ENCODE measurements around the gene RABGAP1L.
"Not testable (repeated sequence)": the region's sequence is repeated elsewhere in the genome, so short reads cannot be mapped to it uniquely, and the experiment has no call there.

Gene RABGAP1L

GRCh38 chr1:174639461-174639860, 480.1 kb downstream of the RABGAP1L start:
- Mint-ChIP-seq H3K9me3 (no peaks in the 10 kb centered on the region), H3K27ac (no peak overlapping the region), H3K36me3 (ENCODE audit: low read depth) (peaks cover 3% of the 10 kb centered on the region), H3K4me3 (no peak overlapping the region), H3K4me1 (no peaks in the 10 kb centered on the region), H3K27me3 (ENCODE audit: low read depth) (no peaks in the 10 kb centered on the region)
- no peak for TF ChIP-seq CTCF (IDR thresholded peaks at IDR 0.05; ENCODE audit: unreplicated experiment in 3 of 3)

- H3K4me3 Mint-ChIP-seq = no peak overlapping the region
- H3K27me3 Mint-ChIP-seq (ENCODE audit: low read depth) = no peaks in the 10 kb centered on the region
- no peak overlapping the region for H3K27ac Mint-ChIP-seq
- no peaks in the 10 kb centered on the region for H3K9me3 Mint-ChIP-seq
- no peaks in the 10 kb centered on the region for H3K4me1 Mint-ChIP-seq
- H3K36me3 Mint-ChIP-seq (ENCODE audit: low read depth) = peaks cover 3% of the 10 kb centered on the region
- TF ChIP-seq CTCF (IDR thresholded peaks at IDR 0.05; ENCODE audit: unreplicated experiment in 3 of 3) = no peak
Observed at GRCh38 chr1:174640783-174641182, 481.5 kb downstream of the RABGAP1L start.

- no peaks in the 10 kb centered on the region for H3K27me3 Mint-ChIP-seq (ENCODE audit: low read depth)
- TF ChIP-seq CTCF (IDR thresholded peaks at IDR 0.05; ENCODE audit: unreplicated experiment in 3 of 3) = no peak
- H3K36me3 Mint-ChIP-seq (ENCODE audit: low read depth) = peaks cover 3% of the 10 kb centered on the region
- no peaks in the 10 kb centered on the region for H3K4me1 Mint-ChIP-seq
- H3K27ac Mint-ChIP-seq = no peak overlapping the region
- H3K4me3 Mint-ChIP-seq = no peak overlapping the region
- H3K9me3 Mint-ChIP-seq = peaks cover 6% of the 10 kb centered on the region
Observed at GRCh38 chr1:174642393-174642792, 483.1 kb downstream of the RABGAP1L start.

GRCh38 chr1:174643206-174643605, 483.9 kb downstream of the RABGAP1L start:
- H3K36me3 Mint-ChIP-seq (ENCODE audit: low read depth) = no peaks in the 10 kb centered on the region
- H3K4me3 Mint-ChIP-seq = no peak overlapping the region
- peaks cover 11% of the 10 kb centered on the region for H3K9me3 Mint-ChIP-seq

GRCh38 chr1:174649572-174649971, 490.3 kb downstream of the RABGAP1L start:
- not testable (repeated sequence) for H3K4me3 Mint-ChIP-seq; H3K27ac Mint-ChIP-seq; H3K4me1 Mint-ChIP-seq; H3K36me3 Mint-ChIP-seq (ENCODE audit: low read depth); H3K27me3 Mint-ChIP-seq (ENCODE audit: low read depth)
- H3K9me3 Mint-ChIP-seq = peaks cover 27% of the 10 kb centered on the region

More at GRCh38 chr1:174643206-174643605, 483.9 kb downstream of the RABGAP1L start:
- H3K4me1 Mint-ChIP-seq = no peaks in the 10 kb centered on the region
- TF ChIP-seq CTCF (IDR thresholded peaks at IDR 0.05; ENCODE audit: unreplicated experiment in 3 of 3) = no peak
- H3K27me3 Mint-ChIP-seq (ENCODE audit: low read depth) = no peaks in the 10 kb centered on the region
- no peak overlapping the region for H3K27ac Mint-ChIP-seq

GRCh38 chr1:174652569-174653280, 493.4 kb downstream of the RABGAP1L start:
- Mint-ChIP-seq H3K36me3 (ENCODE audit: low read depth) (peaks cover 3% of the 10 kb centered on the region), H3K4me1 (peaks cover 5% of the 10 kb centered on the region), H3K27me3 (ENCODE audit: low read depth) (no peaks in the 10 kb centered on the region), H3K27ac (peak overlapping the region in 1 of 3 experiments; percentile 16), H3K9me3 (peaks cover 24% of the 10 kb centered on the region), H3K4me3 (no peak overlapping the region)
- no peak for TF ChIP-seq CTCF (IDR thresholded peaks at IDR 0.05; ENCODE audit: unreplicated experiment in 3 of 3)
